Midbrain (tissue), 1 donor: ENCODE measurements around the gene AUP1.

Experiments used
- DNase-seq: peaks from one replicate; lab custom pipeline; 2025; lab: John Stamatoyannopoulos, UW

The AUP1 gene

GRCh38 chr2:74513605-74514367, 15.7 kb downstream of the AUP1 start:
- no peak for DNase-seq

GRCh38 chr2:74512744-74513604, 16.5 kb downstream of the AUP1 start:
- DNase-seq = no peak

GRCh38 chr2:74511104-74511989, 18.2 kb downstream of the AUP1 start:
- DNase-seq = no peak

- DNase-seq = no peak
These were observed 19.2 kb downstream of the AUP1 start for GRCh38 chr2:74510272-74510671.

- DNase-seq = peak; percentile 35
These were observed 21.5 kb downstream of the AUP1 start for GRCh38 chr2:74507926-74508520.

- peak; percentile 96 for DNase-seq
These were observed 22.2 kb downstream of the AUP1 start, which contains the start of gene PCGF1 for GRCh38 chr2:74507145-74507925. TSS of gene PCGF1 (minus strand) at chr2:74507695. CDS start at chr2:74507668, 27 bp downstream.

GRCh38 chr2:74505448-74506246, 23.9 kb downstream of the AUP1 start:
- DNase-seq = no peak

GRCh38 chr2:74504591-74504990, 24.9 kb downstream of the AUP1 start:
- DNase-seq = no peak

GRCh38 chr2:74503506-74504475, 25.7 kb downstream of the AUP1 start:
- DNase-seq = no peak

- DNase-seq = no peak
These were observed 26.6 kb downstream of the AUP1 start for GRCh38 chr2:74502720-74503505.

- DNase-seq = no peak
These were observed 27.3 kb downstream of the AUP1 start for GRCh38 chr2:74502147-74502719.

GRCh38 chr2:74501335-74502071, 28.0 kb downstream of the AUP1 start:
- no peak for DNase-seq

- no peak for DNase-seq
These were observed 28.9 kb downstream of the AUP1 start for GRCh38 chr2:74500578-74500946.

GRCh38 chr2:74499940-74500577, 29.4 kb downstream of the AUP1 start:
- no peak for DNase-seq

- no peak for DNase-seq
These were observed 30.1 kb downstream of the AUP1 start, which contains the start of gene LBX2 for GRCh38 chr2:74499267-74499939. TSS of gene LBX2 (minus strand) at chr2:74499603. CDS start at chr2:74499537, 66 bp downstream.
